ENCODE measurements around the gene BCORL1.

BCORL1 gene

DNA sequence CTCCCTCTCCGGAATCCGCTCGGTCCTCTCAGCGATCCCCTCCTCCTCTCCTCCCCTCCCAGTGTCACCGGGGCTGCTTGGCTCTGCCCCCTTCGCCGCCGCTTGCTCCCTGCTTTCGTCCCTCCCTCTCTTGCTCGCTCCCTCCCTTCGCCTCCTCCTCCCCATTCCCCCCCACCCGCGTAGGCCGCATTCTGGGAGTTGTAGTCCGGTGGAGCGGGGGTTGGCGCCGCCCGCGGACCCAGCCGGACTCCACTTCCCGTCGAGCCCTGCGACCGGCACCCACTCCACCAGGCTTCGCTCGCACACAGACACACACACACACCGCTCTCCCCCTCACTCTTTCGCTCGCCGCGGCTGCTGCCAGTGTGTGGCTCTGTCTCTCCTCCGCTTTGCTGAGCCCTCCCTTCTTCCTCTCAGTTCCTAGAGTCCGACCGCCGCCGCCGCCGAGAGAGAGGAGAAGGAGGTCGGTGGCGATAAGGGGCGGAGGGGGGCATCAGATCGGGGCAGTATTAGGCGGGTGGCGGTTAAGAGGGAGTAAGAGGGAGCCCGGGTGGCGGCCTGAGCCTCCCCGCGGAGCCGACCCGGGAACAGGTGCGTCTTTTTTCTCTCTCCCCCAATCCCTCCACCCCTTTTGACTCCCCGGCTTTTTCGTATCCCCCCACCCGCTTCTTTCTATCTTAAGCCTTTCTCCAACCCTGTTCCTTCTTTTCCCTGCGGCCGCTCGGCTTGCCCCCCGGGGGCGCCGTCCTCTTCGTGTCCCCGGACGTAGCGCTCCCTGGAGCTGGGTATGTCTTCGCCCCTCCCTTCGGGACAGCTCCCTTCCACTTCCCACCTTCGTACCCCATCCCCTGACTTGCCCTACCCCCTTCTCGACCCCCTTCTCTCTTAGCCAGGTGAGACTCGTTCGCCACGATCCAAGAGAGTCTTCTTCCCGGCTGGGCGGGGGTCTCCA lies at the start of gene BCORL1:
BCORL1 (plus strand) TSS at position 336 of the 952 bp plus-strand sequence. CDS start 22,597 bp downstream, outside the sequence.
- peak; percentile 85 for DNase-seq (ENCODE audit: low spot score)

DNA sequence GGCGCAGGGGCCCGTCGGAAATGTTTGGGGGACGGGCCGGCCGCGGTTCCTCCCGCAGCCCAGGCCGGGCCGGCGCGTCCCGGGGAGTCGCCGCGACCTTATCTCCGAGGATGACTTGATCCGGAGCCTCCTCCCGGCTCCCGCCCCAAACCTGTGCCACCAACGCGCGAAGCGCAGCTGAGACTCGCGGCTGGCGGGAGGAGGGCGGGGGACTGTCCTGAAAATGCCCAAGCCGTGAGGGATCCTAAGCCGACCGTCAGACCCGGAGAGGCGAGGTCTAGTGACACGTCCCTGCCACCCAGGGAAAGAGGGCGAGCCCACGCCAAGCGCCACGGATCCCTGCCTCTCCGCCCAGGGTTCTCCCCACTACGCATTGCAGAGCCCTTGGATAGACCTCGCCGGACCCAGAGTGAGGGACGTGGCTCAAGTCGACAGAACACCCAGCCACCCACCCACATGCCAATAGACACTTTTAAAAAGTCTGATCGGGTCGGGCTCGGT lies 49.6 kb upstream of the BCORL1 start:
- no peak for DNase-seq (ENCODE audit: low spot score)

GRCh38 chrX:129933700-129934099 lies 48.7 kb upstream of the BCORL1 start:
- no peak for DNase-seq (ENCODE audit: low spot score)

GRCh38 chrX:129934461-129934860 lies 48.0 kb upstream of the BCORL1 start:
- no peak for DNase-seq (ENCODE audit: low spot score)

- no peak for DNase-seq (ENCODE audit: low spot score)
Measured at GRCh38 chrX:129934952-129935351, 47.5 kb upstream of the BCORL1 start.

- no peak for DNase-seq (ENCODE audit: low spot score)
Measured at GRCh38 chrX:129938081-129938480, 44.4 kb upstream of the BCORL1 start.

DNA sequence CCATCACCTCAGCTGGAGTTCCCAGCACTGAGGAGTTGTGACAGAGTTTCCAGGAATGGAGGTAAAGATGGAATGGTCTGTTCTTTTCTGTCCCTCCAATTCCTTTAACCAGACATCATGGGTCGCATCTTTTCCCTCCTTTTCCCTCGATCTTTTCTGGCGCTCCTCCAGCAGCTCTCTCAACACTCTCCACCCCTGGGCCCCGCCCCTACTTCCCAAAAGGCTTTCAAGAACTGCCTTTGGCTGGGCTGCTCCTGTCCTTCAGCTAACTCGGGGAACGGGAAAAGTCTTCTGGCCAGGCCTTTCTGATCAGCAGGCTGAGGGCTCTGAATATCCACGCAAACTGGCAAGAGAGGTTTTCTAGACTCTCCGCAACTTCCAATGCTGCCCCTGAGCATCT lies 42.4 kb upstream of the BCORL1 start:
- no peak for DNase-seq (ENCODE audit: low spot score)

GRCh38 chrX:129940721-129941120 lies 41.7 kb upstream of the BCORL1 start:
- no peak for DNase-seq (ENCODE audit: low spot score)

DNA sequence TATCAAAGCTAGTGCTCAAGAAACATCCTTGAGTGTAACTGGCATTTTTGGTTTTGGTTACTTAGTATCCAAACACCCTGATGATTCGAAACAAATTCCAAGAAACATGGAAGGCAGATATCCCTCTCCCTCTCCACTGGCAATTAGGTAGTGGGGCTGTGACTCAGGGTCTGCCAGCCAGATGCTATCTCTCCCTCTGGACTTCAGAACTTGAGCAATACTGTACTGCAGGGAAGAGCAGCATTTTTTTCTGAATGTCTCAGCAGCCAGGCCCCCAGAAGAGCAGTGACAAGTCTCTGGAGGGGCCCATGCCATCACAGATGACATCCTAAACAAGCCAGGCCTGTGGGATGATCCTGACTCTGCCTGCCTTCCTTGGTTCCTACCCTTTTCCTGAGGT lies 37.3 kb upstream of the BCORL1 start:
- DNase-seq (ENCODE audit: low spot score): no peak

- DNase-seq (ENCODE audit: low spot score): no peak
Measured at GRCh38 chrX:129953334-129953648, 29.1 kb upstream of the BCORL1 start.

- DNase-seq (ENCODE audit: low spot score): no peak
Measured at GRCh38 chrX:129953881-129954280, 28.6 kb upstream of the BCORL1 start.

GRCh38 chrX:129954804-129955203 lies 27.6 kb upstream of the BCORL1 start:
- DNase-seq (ENCODE audit: low spot score): no peak

DNA sequence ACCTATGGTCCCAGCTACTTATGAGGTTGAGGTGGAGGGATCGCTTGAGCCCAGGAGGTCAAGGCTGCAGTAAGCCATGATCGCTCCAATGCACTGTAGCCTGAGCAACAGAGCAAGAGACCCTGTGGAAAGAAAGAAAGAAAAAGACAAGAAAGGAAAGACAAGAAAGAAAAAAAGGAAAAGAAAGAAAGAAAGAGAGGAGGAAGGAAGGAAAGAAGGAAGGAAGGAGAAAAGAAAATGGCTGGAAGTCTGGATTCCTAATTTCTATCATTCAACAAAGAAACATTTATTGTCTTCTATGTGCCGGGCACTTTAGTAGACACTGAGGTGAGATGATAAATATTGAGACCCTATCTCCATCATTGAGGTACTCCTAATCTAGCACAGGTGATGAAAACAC lies 26.8 kb upstream of the BCORL1 start:
- DNase-seq (ENCODE audit: low spot score): no peak

DNA sequence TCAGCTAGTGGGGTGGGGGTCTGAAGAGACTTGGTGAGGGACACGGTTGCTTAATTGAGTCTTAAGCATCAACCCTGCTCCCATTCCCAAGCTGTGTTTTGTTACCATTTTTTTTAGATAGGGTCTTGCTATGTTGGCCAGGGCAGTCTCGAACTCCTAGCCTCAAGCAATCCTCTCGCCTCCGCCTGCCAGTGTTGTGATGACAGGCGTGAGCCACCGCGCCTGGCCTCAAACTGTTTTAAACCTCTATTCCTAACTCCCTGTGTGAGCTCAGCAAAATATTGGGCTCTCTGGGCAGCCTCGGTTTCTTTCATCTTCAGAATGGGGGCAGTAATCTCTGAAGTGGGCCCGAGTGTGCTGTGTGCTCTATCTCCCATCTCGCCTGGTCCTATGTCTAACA lies 26.3 kb upstream of the BCORL1 start:
- no peak for DNase-seq (ENCODE audit: low spot score)

DNA sequence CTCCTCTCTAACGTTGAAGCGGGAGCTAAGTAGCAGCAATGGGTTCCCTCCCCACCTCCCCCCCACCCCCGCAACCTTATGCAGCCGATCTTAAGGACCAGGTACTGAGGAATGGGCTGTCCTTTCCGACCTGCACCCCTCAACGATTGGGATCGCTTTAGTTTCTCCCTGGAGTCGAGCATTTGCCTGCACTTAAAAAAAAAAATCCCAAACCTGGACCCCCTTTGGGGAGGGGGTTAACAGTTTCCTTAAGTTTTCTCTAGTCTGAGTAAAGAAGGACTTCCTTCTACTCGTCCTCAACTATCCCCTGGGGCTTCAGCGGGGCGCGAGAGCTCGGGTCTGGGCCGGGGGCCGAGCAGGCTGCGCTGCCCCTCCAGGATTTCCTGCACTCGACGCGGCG lies 25.7 kb upstream of the BCORL1 start:
- no peak for DNase-seq (ENCODE audit: low spot score)

DNA sequence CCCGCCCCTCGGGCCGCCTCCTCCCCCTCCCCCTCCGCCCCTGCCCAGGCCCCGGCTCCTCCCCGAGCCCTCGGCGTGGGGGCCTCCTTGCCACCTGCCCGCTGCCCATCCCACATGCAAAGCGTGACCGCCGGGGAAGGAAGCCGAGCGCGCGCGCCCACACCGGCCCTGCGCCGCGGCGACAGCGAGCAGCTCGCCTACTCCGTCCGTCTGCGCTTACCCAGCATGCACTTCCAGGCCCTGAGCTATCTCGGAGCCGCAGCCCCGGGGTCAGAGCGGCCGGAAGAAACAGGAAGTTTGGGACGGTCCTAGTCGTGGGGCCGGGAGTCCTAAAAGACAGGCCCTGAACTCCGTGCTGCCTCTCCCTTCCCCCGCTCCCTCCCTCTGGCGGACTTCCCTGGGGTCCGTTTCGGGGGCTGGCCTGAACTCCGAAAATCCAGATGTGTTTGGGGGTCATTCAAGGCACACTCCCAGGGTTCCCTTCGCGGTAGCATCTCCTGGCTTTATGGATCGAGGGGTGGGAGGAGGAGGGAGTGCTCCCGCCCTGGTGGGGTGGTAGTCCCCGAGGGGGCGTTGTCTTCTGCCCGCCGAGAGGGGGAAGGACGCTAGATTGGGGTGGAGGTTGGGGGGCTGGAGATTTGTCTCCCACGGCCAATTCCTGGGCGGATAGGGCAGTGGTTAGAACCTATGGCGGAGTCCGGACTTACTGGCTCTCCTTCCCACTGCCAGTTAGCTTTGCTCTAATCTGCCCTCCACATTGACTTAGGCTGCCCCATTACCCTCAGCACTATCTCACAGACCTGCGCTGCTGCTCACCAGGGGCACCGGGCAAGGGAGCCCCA lies 25.0 kb upstream of the BCORL1 start:
- peak; percentile 46 for DNase-seq (ENCODE audit: low spot score)

- no peak for DNase-seq (ENCODE audit: low spot score)
Measured at GRCh38 chrX:129958083-129958465, 24.4 kb upstream of the BCORL1 start.

DNA sequence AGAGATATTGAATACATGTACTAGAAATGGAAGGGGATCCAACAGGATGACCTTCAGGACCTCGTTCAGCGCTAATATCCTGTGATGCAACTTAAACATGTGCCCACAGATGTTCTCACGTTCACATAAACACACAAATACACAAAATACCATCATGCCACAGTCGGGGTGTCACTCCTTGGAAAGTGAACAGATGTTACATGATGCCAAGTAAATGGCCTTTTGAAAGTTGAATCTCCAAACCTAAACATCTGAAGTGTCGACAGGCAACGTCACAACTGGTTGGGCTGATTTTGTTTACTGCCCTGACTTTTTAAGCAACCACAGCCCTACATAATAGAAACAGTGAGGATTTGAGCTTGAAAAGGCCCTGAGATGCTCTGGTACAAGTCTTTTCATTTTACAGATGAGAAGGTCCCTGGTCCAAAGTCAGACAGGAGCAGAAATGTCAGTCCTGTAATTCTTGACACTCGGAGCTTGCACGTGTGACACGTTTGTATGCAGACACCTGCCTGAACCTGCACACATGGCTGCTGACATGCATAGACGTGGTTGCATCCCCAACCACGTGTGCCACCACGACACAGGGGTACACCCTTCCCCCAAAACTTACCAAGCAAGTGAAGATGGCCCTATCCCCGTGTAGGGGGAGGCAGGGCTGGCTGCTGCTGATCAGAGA lies 23.5 kb upstream of the BCORL1 start:
- no peak for DNase-seq (ENCODE audit: low spot score)

DNA sequence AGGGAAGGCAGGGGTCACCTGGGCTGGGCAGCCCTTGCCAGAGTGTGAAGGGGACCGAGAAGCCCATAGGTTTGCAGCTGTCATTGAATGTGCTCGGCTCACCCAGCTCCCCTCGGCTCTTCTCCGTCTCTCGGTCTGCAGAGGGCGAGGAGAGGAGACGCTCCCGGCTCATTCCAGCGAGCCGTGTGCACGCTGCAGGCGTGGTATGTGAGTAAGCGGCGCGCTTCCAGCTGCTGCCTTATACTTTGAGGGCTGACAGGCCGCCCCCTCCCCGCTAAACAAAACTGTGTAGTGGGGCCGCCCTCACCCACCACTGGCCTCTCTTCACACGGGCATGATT lies 23.0 kb upstream of the BCORL1 start:
- no peak for DNase-seq (ENCODE audit: low spot score)

GRCh38 chrX:129961180-129962083 lies 21.0 kb upstream of the BCORL1 start:
- peak; percentile 33 for DNase-seq (ENCODE audit: low spot score)

- DNase-seq (ENCODE audit: low spot score): no peak
Measured at GRCh38 chrX:129963729-129964128, 18.7 kb upstream of the BCORL1 start.

All from LoVo (cell line).